Neural progenitor cell (in vitro differentiated cells): ENCODE results near the gene KITLG. TPM values are rescaled to one million over a fixed set of nuclear protein-coding genes. Genes with fewer than 3 reads are reported as not detected.

Experiments
- DNase-seq: peaks from one replicate; pipeline ENCODE4 v3.0.0-alpha.2; 2016; ENCODE audit warnings: low spot score
- H2AFZ ChIP-seq: fragments of 200-600 bp; sonication (generic); replicated peaks from 2 replicates; pipeline ENCODE4 v1.6.1; 2016; ENCODE audit warnings: antibody characterized with exemption
- H3F3A ChIP-seq: fragments of 200-600 bp; sonication (generic); 2 replicates; pipeline ENCODE4 v1.6.1; 2016; ENCODE audit warnings: antibody characterized with exemption, low read depth
- H3K27ac ChIP-seq: fragments of 200-600 bp; sonication (generic); 2 replicates; pipeline ENCODE4 v1.5.1; 2016; ENCODE audit warnings: mild to moderate bottlenecking
- H3K27me3 ChIP-seq: fragments of 200-600 bp; sonication (generic); 2 replicates; pipeline ENCODE4 v1.6.1; 2016; ENCODE audit warnings: mild to moderate bottlenecking, moderate library complexity
- H3K36me3 ChIP-seq: fragments of 200-600 bp; sonication (generic); 2 replicates; pipeline ENCODE4 v1.5.1; 2016
- H3K4me1 ChIP-seq: fragments of 200-600 bp; sonication (generic); 2 replicates; pipeline ENCODE4 v1.6.1; 2016; ENCODE audit warnings: mixed run types
- H3K4me2 ChIP-seq: fragments of 200-600 bp; sonication (generic); 2 replicates; pipeline ENCODE4 v1.6.1; 2016
- H3K4me3 ChIP-seq: fragments of 200-600 bp; sonication (generic); 2 replicates; pipeline ENCODE4 v1.5.1; 2016
- H3K79me2 ChIP-seq: fragments of 200-600 bp; sonication (generic); 2 replicates; pipeline ENCODE4 v1.6.1; 2016; ENCODE audit warnings: low read depth
- H3K9ac ChIP-seq: fragments of 200-600 bp; sonication (generic); 2 replicates; pipeline ENCODE4 v1.6.1; 2016
- H3K9me3 ChIP-seq: fragments of 200-600 bp; sonication (generic); 2 replicates; pipeline ENCODE4 v1.5.1; 2016; ENCODE audit warnings: low read depth
- H4K20me1 ChIP-seq: fragments of 200-600 bp; sonication (generic); 2 replicates; pipeline ENCODE4 v1.6.1; 2016; ENCODE audit warnings: low read depth
- H3K27ac Mint-ChIP-seq: 3 replicates; pipeline ENCODE4 v1.8.0; 2021; ENCODE audit warnings: mixed read lengths
- H3K27me3 Mint-ChIP-seq: 2 replicates; pipeline ENCODE4 v1.8.0; 2022; ENCODE audit warnings: low read depth, mild to moderate bottlenecking, inconsistent platforms, moderate library complexity, mixed read lengths; ENCODE audit not compliant: insufficient read depth
- H3K36me3 Mint-ChIP-seq: 3 replicates; pipeline ENCODE4 v1.8.0; 2021; ENCODE audit warnings: mixed read lengths
- H3K4me1 Mint-ChIP-seq: 3 replicates; pipeline ENCODE4 v1.8.0; 2021; ENCODE audit warnings: mixed read lengths
- H3K4me3 Mint-ChIP-seq: 3 replicates; pipeline ENCODE4 v1.8.0; 2021; ENCODE audit warnings: mild to moderate bottlenecking, moderate library complexity, mixed read lengths
- H3K9me3 Mint-ChIP-seq: 3 replicates; pipeline ENCODE4 v1.8.0; 2020; ENCODE audit warnings: mixed read lengths
- CTCF ChIP-seq: fragments of 200-600 bp; sonication (generic); IDR thresholded peaks from 2 replicates; pipeline ENCODE4 v1.5.1; 2017; ENCODE audit warnings: antibody characterized with exemption, mild to moderate bottlenecking
- EZH2 ChIP-seq: fragments of 200-600 bp; sonication (generic); IDR thresholded peaks from 2 replicates; pipeline ENCODE4 v1.6.1; 2017; ENCODE audit warnings: antibody characterized with exemption, mild to moderate bottlenecking, moderate library complexity
- EZH2phosphoT487 ChIP-seq: fragments of 200-600 bp; sonication (generic); IDR thresholded peaks from 2 replicates; pipeline ENCODE4 v1.6.1; 2017; ENCODE audit warnings: antibody characterized with exemption
- total RNA-seq: library from RNA; depleted of rRNA; stranded (reverse); fragments of >200 nt; gene quantifications from 2 replicates; pipeline ENCODE4 v1.2.3, GENCODE V29; 2015; ENCODE audit warnings: low replicate concordance

The KITLG gene
- total RNA-seq, 1 donor from 2014 or later: 1.0 TPM

GRCh38 chr12:88451205-88451604 lies 129.1 kb downstream of the KITLG start:
- Mint-ChIP-seq H3K9me3 (peaks cover 3% of the 10 kb centered on the region), H3K27ac (no peak overlapping the region), H3K27me3 (peaks cover 4% of the 10 kb centered on the region), H3K4me3 (no peak overlapping the region), H3K4me1 (peaks cover 16% of the 10 kb centered on the region), H3K36me3 (peaks cover 4% of the 10 kb centered on the region)
- DNase-seq: no peak
- Histone ChIP-seq H2AFZ (peak overlapping the region; percentile 6), H3K4me1 (peaks cover 17% of the 10 kb centered on the region), H3K79me2 (no peaks in the 10 kb centered on the region), H4K20me1 (no peaks in the 10 kb centered on the region), H3K27me3 (no peaks in the 10 kb centered on the region), H3K4me3 (no peak overlapping the region), H3K27ac (no peak overlapping the region), H3F3A (peaks cover 4% of the 10 kb centered on the region), H3K36me3 (no peaks in the 10 kb centered on the region), H3K9ac (no peak overlapping the region), H3K4me2 (no peak overlapping the region), H3K9me3 (no peaks in the 10 kb centered on the region)
- TF ChIP-seq CTCF (no peak), EZH2 (no peak), EZH2phosphoT487 (no peak)

GRCh38 chr12:88450136-88450535 lies 130.1 kb downstream of the KITLG start:
- Mint-ChIP-seq H3K27me3 (no peaks in the 10 kb centered on the region), H3K4me3 (no peak overlapping the region), H3K9me3 (peaks cover 3% of the 10 kb centered on the region), H3K36me3 (peaks cover 4% of the 10 kb centered on the region), H3K27ac (no peak overlapping the region), H3K4me1 (peaks cover 16% of the 10 kb centered on the region)
- Histone ChIP-seq H3K4me3 (no peak overlapping the region), H3F3A (peaks cover 4% of the 10 kb centered on the region), H3K79me2 (no peaks in the 10 kb centered on the region), H2AFZ (no peak overlapping the region), H3K4me1 (peaks cover 17% of the 10 kb centered on the region), H3K27me3 (no peaks in the 10 kb centered on the region), H3K36me3 (no peaks in the 10 kb centered on the region), H3K9me3 (no peaks in the 10 kb centered on the region), H3K4me2 (no peak overlapping the region), H4K20me1 (no peaks in the 10 kb centered on the region), H3K27ac (no peak overlapping the region), H3K9ac (no peak overlapping the region)
- DNase-seq: peak; percentile 21
- TF ChIP-seq CTCF (no peak), EZH2phosphoT487 (no peak), EZH2 (no peak)

GRCh38 chr12:88448337-88448915 lies 131.8 kb downstream of the KITLG start:
- Histone ChIP-seq H3K4me1 (peaks cover 17% of the 10 kb centered on the region), H3K4me2 (peak overlapping the region; percentile 60), H3K36me3 (no peaks in the 10 kb centered on the region), H3K9me3 (no peaks in the 10 kb centered on the region), H3K79me2 (no peaks in the 10 kb centered on the region), H3K27me3 (no peaks in the 10 kb centered on the region), H3K4me3 (no peak overlapping the region), H3F3A (peaks cover 4% of the 10 kb centered on the region), H2AFZ (no peak overlapping the region), H3K9ac (no peak overlapping the region), H4K20me1 (no peaks in the 10 kb centered on the region), H3K27ac (no peak overlapping the region)
- no peaks in the 10 kb centered on the region for H3K9me3 Mint-ChIP-seq
- H3K27me3 Mint-ChIP-seq: no peaks in the 10 kb centered on the region
- no peak overlapping the region for H3K4me3 Mint-ChIP-seq
- no peaks in the 10 kb centered on the region for H3K36me3 Mint-ChIP-seq
- peaks cover 16% of the 10 kb centered on the region for H3K4me1 Mint-ChIP-seq
- DNase-seq: peak; percentile 52
- no peak for TF ChIP-seq EZH2phosphoT487
- TF ChIP-seq EZH2: no peak
- no peak for TF ChIP-seq CTCF
- no peak overlapping the region for H3K27ac Mint-ChIP-seq
